ENCODE data around the gene SFRP4.

Gene SFRP4

GRCh38 chr7:37943905-37944736 is 27.5 kb upstream of the SFRP4 start:
- peaks cover 0 to 4% (median 0%) of the 10 kb centered on the region in 5 experiments for H3K9me3 ChIP-seq (ENCODE audit: control extremely low read depth in 1 of 5, control insufficient read depth in 4 of 5, insufficient read depth in 2 of 5, low read depth in 1 of 5, low read length in 4 of 5)
- peaks cover 0 to 7% (median 3%) of the 10 kb centered on the region in 4 experiments for H3K4me1 ChIP-seq (ENCODE audit: control extremely low read depth in 1 of 4, control insufficient read depth in 4 of 4, insufficient read depth in 4 of 4, low read length in 3 of 4)
- ChIA-PET CTCF (interaction anchor here (1.4 kb wide), 1 partner anchor 27 kb away, joined by 5 read pairs; the partner anchor contains the start of gene SFRP4), POLR2A (interaction anchor here (0.6 kb wide), 1 partner anchor 1882 kb away, joined by 6 read pairs; no protein-coding TSS in a partner anchor)
- 93% methylated on average over 6 of the region's 8 CpGs for WGBS (ENCODE audit: insufficient coverage)
- H3K4me3 ChIP-seq (ENCODE audit: control insufficient read depth in 1 of 7, extremely low read depth in 1 of 7, insufficient read depth in 4 of 7, low read depth in 2 of 7, low read length in 6 of 7): peak overlapping the region in 1 of 7 experiments; percentile 4
- no peak overlapping the region for H3K27ac ChIP-seq (ENCODE audit: insufficient read depth in 1 of 2, low read depth in 1 of 2, low read length in 2 of 2, poor library complexity in 1 of 2, severe bottlenecking in 2 of 2)
- no peak for DNase-seq
- H3K36me3 ChIP-seq (ENCODE audit: control insufficient read depth in 4 of 4, insufficient read depth in 4 of 4, low read length in 3 of 4): peaks cover 0 to 12% (median under 1%) of the 10 kb centered on the region in 4 experiments
- H3K27me3 ChIP-seq (replicated peaks in 2 of 5; ENCODE audit: control insufficient read depth in 4 of 5, insufficient read depth in 5 of 5, low read length in 4 of 5): no peaks in the 10 kb centered on the region

- ChIA-PET CTCF (interaction anchor here (0.5 kb wide), 1 partner anchor 1516 kb away, joined by 3 read pairs; no protein-coding TSS in a partner anchor), POLR2A (no interaction called here)
- Histone ChIP-seq H3K27me3 (replicated peaks in 2 of 5; ENCODE audit: control insufficient read depth in 4 of 5, insufficient read depth in 5 of 5, low read length in 4 of 5) (no peaks in the 10 kb centered on the region), H3K4me3 (ENCODE audit: control insufficient read depth in 1 of 7, extremely low read depth in 1 of 7, insufficient read depth in 4 of 7, low read depth in 2 of 7, low read length in 6 of 7) (no peak overlapping the region), H3K4me1 (ENCODE audit: control extremely low read depth in 1 of 4, control insufficient read depth in 4 of 4, insufficient read depth in 4 of 4, low read length in 3 of 4) (peaks cover 0 to 7% (median 3%) of the 10 kb centered on the region in 4 experiments), H3K9me3 (ENCODE audit: control extremely low read depth in 1 of 5, control insufficient read depth in 4 of 5, insufficient read depth in 2 of 5, low read depth in 1 of 5, low read length in 4 of 5) (peaks cover 0 to 9% (median 3%) of the 10 kb centered on the region in 5 experiments), H3K27ac (ENCODE audit: insufficient read depth in 1 of 2, low read depth in 1 of 2, low read length in 2 of 2, poor library complexity in 1 of 2, severe bottlenecking in 2 of 2) (no peak overlapping the region), H3K36me3 (ENCODE audit: control insufficient read depth in 4 of 4, insufficient read depth in 4 of 4, low read length in 3 of 4) (peaks cover 0 to 11% (median 3%) of the 10 kb centered on the region in 4 experiments)
- no peak for DNase-seq
- WGBS (ENCODE audit: insufficient coverage): 99% methylated on average over 11 of the region's 12 CpGs
Observed at GRCh38 chr7:37942934-37943610, 26.5 kb upstream of the SFRP4 start.

GRCh38 chr7:37933018-37933566 is 16.5 kb upstream of the SFRP4 start:
- H3K4me1 ChIP-seq (ENCODE audit: control extremely low read depth in 1 of 4, control insufficient read depth in 4 of 4, insufficient read depth in 4 of 4, low read length in 3 of 4): no peaks in the 10 kb centered on the region
- ChIA-PET CTCF (interaction anchor here (0.9 to 1.5 kb wide), 3 partner anchors 9 to 15 kb away, joined by 4 to 5 read pairs (median 5); partner anchors contain the start of gene EPDR1), POLR2A (no interaction called here)
- H3K9me3 ChIP-seq (ENCODE audit: control extremely low read depth in 1 of 5, control insufficient read depth in 4 of 5, insufficient read depth in 2 of 5, low read depth in 1 of 5, low read length in 4 of 5): peaks cover 0 to 19% (median 0%) of the 10 kb centered on the region in 5 experiments
- no peaks in the 10 kb centered on the region for H3K27me3 ChIP-seq (replicated peaks in 2 of 5; ENCODE audit: control insufficient read depth in 4 of 5, insufficient read depth in 5 of 5, low read length in 4 of 5)
- H3K27ac ChIP-seq (ENCODE audit: insufficient read depth in 1 of 2, low read depth in 1 of 2, low read length in 2 of 2, poor library complexity in 1 of 2, severe bottlenecking in 2 of 2): no peak overlapping the region
- DNase-seq: no peak
- H3K4me3 ChIP-seq (ENCODE audit: control insufficient read depth in 1 of 7, extremely low read depth in 1 of 7, insufficient read depth in 4 of 7, low read depth in 2 of 7, low read length in 6 of 7): no peak overlapping the region
- peaks cover 0 to 14% (median 4%) of the 10 kb centered on the region in 4 experiments for H3K36me3 ChIP-seq (ENCODE audit: control insufficient read depth in 4 of 4, insufficient read depth in 4 of 4, low read length in 3 of 4)
- 100% methylated on average over 3 of the region's 9 CpGs for WGBS (ENCODE audit: insufficient coverage)

GRCh38 chr7:37932543-37932942 is 15.9 kb upstream of the SFRP4 start:
- H3K27me3 ChIP-seq (replicated peaks in 2 of 5; ENCODE audit: control insufficient read depth in 4 of 5, insufficient read depth in 5 of 5, low read length in 4 of 5): no peaks in the 10 kb centered on the region
- H3K4me1 ChIP-seq (ENCODE audit: control extremely low read depth in 1 of 4, control insufficient read depth in 4 of 4, insufficient read depth in 4 of 4, low read length in 3 of 4): peaks cover 0 to 2% (median 0%) of the 10 kb centered on the region in 4 experiments
- DNase-seq: no peak
- H3K4me3 ChIP-seq (ENCODE audit: control insufficient read depth in 1 of 7, extremely low read depth in 1 of 7, insufficient read depth in 4 of 7, low read depth in 2 of 7, low read length in 6 of 7): no peak overlapping the region
- no peak overlapping the region for H3K27ac ChIP-seq (ENCODE audit: insufficient read depth in 1 of 2, low read depth in 1 of 2, low read length in 2 of 2, poor library complexity in 1 of 2, severe bottlenecking in 2 of 2)
- ChIA-PET CTCF (interaction anchor here (0.9 to 1.5 kb wide), 3 partner anchors 12 to 436 kb away, joined by 3 to 5 read pairs (median 5); partner anchors contain the start of gene EPDR1), POLR2A (no interaction called here)
- H3K36me3 ChIP-seq (ENCODE audit: control insufficient read depth in 4 of 4, insufficient read depth in 4 of 4, low read length in 3 of 4): peaks cover 0 to 14% (median 4%) of the 10 kb centered on the region in 4 experiments
- H3K9me3 ChIP-seq (ENCODE audit: control extremely low read depth in 1 of 5, control insufficient read depth in 4 of 5, insufficient read depth in 2 of 5, low read depth in 1 of 5, low read length in 4 of 5): peaks cover 0 to 18% (median 0%) of the 10 kb centered on the region in 5 experiments
- WGBS (ENCODE audit: insufficient coverage): 88% methylated on average over 1 of the region's 2 CpGs

GRCh38 chr7:37930226-37930948 is 13.8 kb upstream of the SFRP4 start:
- POLR2A ChIA-PET: no interaction called here
- Histone ChIP-seq H3K9me3 (ENCODE audit: control extremely low read depth in 1 of 5, control insufficient read depth in 4 of 5, insufficient read depth in 2 of 5, low read depth in 1 of 5, low read length in 4 of 5) (peaks cover 0 to 14% (median 5%) of the 10 kb centered on the region in 5 experiments), H3K27me3 (replicated peaks in 2 of 5; ENCODE audit: control insufficient read depth in 4 of 5, insufficient read depth in 5 of 5, low read length in 4 of 5) (no peaks in the 10 kb centered on the region), H3K27ac (ENCODE audit: insufficient read depth in 1 of 2, low read depth in 1 of 2, low read length in 2 of 2, poor library complexity in 1 of 2, severe bottlenecking in 2 of 2) (no peak overlapping the region), H3K4me3 (ENCODE audit: control insufficient read depth in 1 of 7, extremely low read depth in 1 of 7, insufficient read depth in 4 of 7, low read depth in 2 of 7, low read length in 6 of 7) (no peak overlapping the region), H3K4me1 (ENCODE audit: control extremely low read depth in 1 of 4, control insufficient read depth in 4 of 4, insufficient read depth in 4 of 4, low read length in 3 of 4) (peaks cover 0 to 3% (median 0%) of the 10 kb centered on the region in 4 experiments), H3K36me3 (ENCODE audit: control insufficient read depth in 4 of 4, insufficient read depth in 4 of 4, low read length in 3 of 4) (peaks cover 0 to 17% (median 8%) of the 10 kb centered on the region in 4 experiments)
- DNase-seq: no peak
- CTCF ChIA-PET: interaction anchor here (0.9 to 1.8 kb wide), 3 partner anchors 10 to 20 kb away, joined by 3 to 5 read pairs (median 4); partner anchors contain the start of gene EPDR1
- WGBS (ENCODE audit: insufficient coverage): 100% methylated on average over 5 of the region's 5 CpGs

GRCh38 chr7:37928878-37929277 is 12.3 kb upstream of the SFRP4 start:
- ChIA-PET CTCF (interaction anchor here (0.6 to 0.9 kb wide), 2 partner anchors 9 to 12 kb away, joined by 3 to 5 read pairs; partner anchors contain the start of genes EPDR1 and SFRP4), POLR2A (no interaction called here)
- no peak for DNase-seq
- Histone ChIP-seq H3K27me3 (replicated peaks in 2 of 5; ENCODE audit: control insufficient read depth in 4 of 5, insufficient read depth in 5 of 5, low read length in 4 of 5) (no peaks in the 10 kb centered on the region), H3K4me1 (ENCODE audit: control extremely low read depth in 1 of 4, control insufficient read depth in 4 of 4, insufficient read depth in 4 of 4, low read length in 3 of 4) (peaks cover 0 to 3% (median 0%) of the 10 kb centered on the region in 4 experiments), H3K9me3 (ENCODE audit: control extremely low read depth in 1 of 5, control insufficient read depth in 4 of 5, insufficient read depth in 2 of 5, low read depth in 1 of 5, low read length in 4 of 5) (peaks cover 0 to 19% (median 8%) of the 10 kb centered on the region in 5 experiments), H3K4me3 (ENCODE audit: control insufficient read depth in 1 of 7, extremely low read depth in 1 of 7, insufficient read depth in 4 of 7, low read depth in 2 of 7, low read length in 6 of 7) (no peak overlapping the region), H3K36me3 (ENCODE audit: control insufficient read depth in 4 of 4, insufficient read depth in 4 of 4, low read length in 3 of 4) (peaks cover 7 to 22% (median 14%) of the 10 kb centered on the region in 4 experiments), H3K27ac (ENCODE audit: insufficient read depth in 1 of 2, low read depth in 1 of 2, low read length in 2 of 2, poor library complexity in 1 of 2, severe bottlenecking in 2 of 2) (no peak overlapping the region)
- WGBS (ENCODE audit: insufficient coverage): 98% methylated on average over 3 of the region's 4 CpGs
